ENCODE measurements around the gene RAB25. TPM values are rescaled to one million over a fixed set of nuclear protein-coding genes. Genes with fewer than 3 reads are reported as not detected.
"Not testable (repeated sequence)": the region's sequence is repeated elsewhere in the genome, so short reads cannot be mapped to it uniquely, and the experiment has no call there.

Gene RAB25
- total and polyA plus RNA-seq, 11 donors = 0.38 TPM; not detected in 10

- TF ChIP-seq CTCF (IDR thresholded peaks at IDR 0.05) = no peak
- TF ChIP-seq POLR2A (IDR thresholded peaks at IDR 0.05) = no peak
- no peaks in the 10 kb centered on the region for H3K9me3 ChIP-seq
- H3K4me3 ChIP-seq = no peak overlapping the region
- intact Hi-C loops (cut with DNase I) = loop anchor here in 1 of 10 donors (5.0 to 10.0 kb wide), 2 partner anchors 39 to 131 kb away; partner anchors contain the start of gene KHDC4
- no peak for ATAC-seq
- H3K4me1 ChIP-seq = peaks cover 0 to 11% (median 0%) of the 10 kb centered on the region in 12 donors
- H3K27me3 ChIP-seq = no peaks in the 10 kb centered on the region
- WGBS, 4 donors = 76 to 86% (median 79%) methylated on average over 16 of the region's 16 CpGs
- H3K27ac ChIP-seq = no peak overlapping the region
- H3K36me3 ChIP-seq = no peaks in the 10 kb centered on the region
- DNase-seq = peak in 1 of 5 donors; percentile 52
These were observed 4.9 kb downstream of the RAB25 start for GRCh38 chr1:156065871-156066270.

- H3K4me3 ChIP-seq = no peak overlapping the region
- DNase-seq = peak in 1 of 5 donors; percentile 20
- H3K9me3 ChIP-seq = no peaks in the 10 kb centered on the region
- H3K4me1 ChIP-seq = peaks cover 0 to 11% (median 0%) of the 10 kb centered on the region in 12 donors
- no peak for TF ChIP-seq POLR2A (IDR thresholded peaks at IDR 0.05)
- no peak for TF ChIP-seq CTCF (IDR thresholded peaks at IDR 0.05)
- H3K36me3 ChIP-seq = no peaks in the 10 kb centered on the region
- WGBS, 4 donors = 88 to 91% (median 89%) methylated on average over 2 of the region's 2 CpGs
- H3K27me3 ChIP-seq = no peaks in the 10 kb centered on the region
- ATAC-seq = no peak
- no peak overlapping the region for H3K27ac ChIP-seq
- intact Hi-C loops (cut with DNase I) = loop anchor here in 1 of 10 donors (5.0 to 10.0 kb wide), 2 partner anchors 40 to 132 kb away; partner anchors contain the start of gene KHDC4
These were observed 6.3 kb downstream of the RAB25 start for GRCh38 chr1:156067262-156067661.

- no peak for TF ChIP-seq POLR2A (IDR thresholded peaks at IDR 0.05)
- no peaks in the 10 kb centered on the region for H3K9me3 ChIP-seq
- H3K4me3 ChIP-seq = no peak overlapping the region
- peak in 1 of 4 donors; percentile 16 for ATAC-seq
- no peaks in the 10 kb centered on the region for H3K36me3 ChIP-seq
- WGBS, 4 donors = 64 to 80% (median 73%) methylated on average over 3 of the region's 3 CpGs
- H3K27ac ChIP-seq = no peak overlapping the region
- intact Hi-C loops (cut with DNase I) = loop anchor here in 1 of 10 donors (5.0 to 10.0 kb wide), 2 partner anchors 42 to 135 kb away; partner anchors contain the start of gene KHDC4
- no peaks in the 10 kb centered on the region for H3K27me3 ChIP-seq
- peaks cover 0 to 12% (median 0%) of the 10 kb centered on the region in 12 donors for H3K4me1 ChIP-seq
- peak in 1 of 5 donors; percentile 28 for DNase-seq
These were observed 8.8 kb downstream of the RAB25 start for GRCh38 chr1:156069490-156070455.

GRCh38 chr1:156070548-156070947 is 9.6 kb downstream of the RAB25 start:
- H3K27ac ChIP-seq = no peak overlapping the region

GRCh38 chr1:156071332-156071816 is 10.4 kb downstream of the RAB25 start:
- H3K9me3 ChIP-seq; H3K36me3 ChIP-seq; H3K27me3 ChIP-seq; H3K27ac ChIP-seq; H3K4me3 ChIP-seq; intact Hi-C loops (cut with DNase I); ATAC-seq: not testable (repeated sequence)
- peak in 1 of 5 donors; percentile 11 for DNase-seq
- peaks cover 0 to 27% (median 8%) of the 10 kb centered on the region in 12 donors for H3K4me1 ChIP-seq
- 90 to 93% (median 91%) methylated on average over 7 of the region's 7 CpGs for WGBS, 4 donors

More at GRCh38 chr1:156070548-156070947, 9.6 kb downstream of the RAB25 start:
- Histone ChIP-seq H3K9me3 (no peaks in the 10 kb centered on the region), H3K27me3 (no peaks in the 10 kb centered on the region), H3K36me3 (no peaks in the 10 kb centered on the region), H3K4me1 (peaks cover 0 to 20% (median 5%) of the 10 kb centered on the region in 12 donors), H3K4me3 (no peak overlapping the region)
- peak in 1 of 4 donors; percentile 26 for ATAC-seq
- TF ChIP-seq POLR2A (IDR thresholded peaks at IDR 0.05) = no peak
- 37 to 58% (median 45%) methylated on average over 4 of the region's 4 CpGs for WGBS, 4 donors
- DNase-seq = peak in 1 of 5 donors; percentile 37
- intact Hi-C loops (cut with DNase I) = no loop called here

Measured in heart left ventricle (tissue), 16 donors.